Caco-2 (cell line): ENCODE measurements around the gene CBS. TPM values are rescaled to one million over a fixed set of nuclear protein-coding genes. Genes with fewer than 3 reads are reported as not detected.

Experiments used
- BruUV-seq: library from RNA; stranded (reverse); fragments of 400-500 nt; replicated peaks from 2 replicates; lab custom pipeline; 2021; lab: Mats Ljungman, UMichigan
- CTCF ChIA-PET: fragments of 300-600 bp; sonication (Branson Sonifier 250); formaldehyde crosslinking; loops from one replicate; lab custom pipeline; 2022; ENCODE audit warnings: antibody characterized with exemption; lab: Charles Lee
- POLR2A ChIA-PET: fragments of 300-600 bp; sonication (Branson Sonifier 250); formaldehyde crosslinking; loops from one replicate; lab custom pipeline; 2022; ENCODE audit warnings: antibody characterized with exemption; lab: Charles Lee
- DNase-seq, 2 experiments: peaks; one replicate each; pipeline versions ENCODE4 v3.0.0 to v3.0.0-alpha.2; 2020 to 2022
- H3K27me3 ChIP-seq: replicated peaks from 2 replicates; pipeline ENCODE4 v1.6.0; 2011; ENCODE audit warnings: low read length; ENCODE audit not compliant: control insufficient read depth, insufficient read depth
- H3K36me3 ChIP-seq: 2 replicates; pipeline ENCODE4 v1.5.1; 2011; ENCODE audit warnings: low read length; ENCODE audit not compliant: control insufficient read depth, insufficient read depth
- H3K4me1 ChIP-seq: fragments of 250-450 bp; sonication (Bioruptor Pico); 2 replicates; pipeline ENCODE4 v1.5.1; 2020; ENCODE audit warnings: mild to moderate bottlenecking
- H3K4me3 ChIP-seq: 2 replicates; pipeline ENCODE4 v1.5.1; 2011; ENCODE audit warnings: low read depth, mild to moderate bottlenecking, control low read depth, low read length
- H3K9me3 ChIP-seq: fragments of 250-450 bp; sonication (Bioruptor Pico); 2 replicates; pipeline ENCODE4 v1.5.1; 2020; ENCODE audit warnings: mild to moderate bottlenecking, moderate library complexity
- H3K27ac Mint-ChIP-seq: one replicate; pipeline ENCODE4 v1.8.0; 2022; ENCODE audit warnings: mixed read lengths; ENCODE audit not compliant: unreplicated experiment
- H3K27me3 Mint-ChIP-seq: one replicate; pipeline ENCODE4 v1.8.0; 2022; ENCODE audit warnings: mixed read lengths; ENCODE audit not compliant: insufficient read depth, unreplicated experiment
- H3K36me3 Mint-ChIP-seq: one replicate; pipeline ENCODE4 v1.8.0; 2022; ENCODE audit warnings: mild to moderate bottlenecking, mixed read lengths; ENCODE audit not compliant: insufficient read depth, unreplicated experiment
- H3K4me1 Mint-ChIP-seq: one replicate; pipeline ENCODE4 v1.8.0; 2022; ENCODE audit warnings: low read depth, mixed read lengths; ENCODE audit not compliant: unreplicated experiment
- H3K4me3 Mint-ChIP-seq: one replicate; pipeline ENCODE4 v1.8.0; 2022; ENCODE audit warnings: mild to moderate bottlenecking, moderate library complexity, mixed read lengths; ENCODE audit not compliant: unreplicated experiment
- H3K9me3 Mint-ChIP-seq: one replicate; pipeline ENCODE4 v1.8.0; 2022; ENCODE audit warnings: mixed read lengths; ENCODE audit not compliant: unreplicated experiment
- intact Hi-C: fragments of 100-400 bp; cut with micrococcal nuclease; formaldehyde crosslinking; loops from one replicate; pipeline ENCODE4 v1.10.0; 2022; ENCODE audit not compliant: unreplicated experiment
- total RNA-seq: library from RNA; stranded (reverse); gene quantifications from 2 replicates; pipeline ENCODE4 v1.2.3, GENCODE V29; 2022
- TF ChIP-seq, protein P1 (sequence below), 2 experiments: fragments of 200-600 bp in 1 of 2; IDR thresholded peaks; 1 replicate in 1 of 2; 2 replicates in 1 of 2; pipeline versions ENCODE4 v1.5.1 to v1.8.0; 2011 to 2022; ENCODE audit warnings: antibody characterized with exemption in 1 of 2, control low read depth in 1 of 2, inconsistent platforms in 1 of 2, low read depth in 1 of 2, low read length in 1 of 2, mild to moderate bottlenecking in 1 of 2, moderate library complexity in 1 of 2; ENCODE audit not compliant: insufficient read depth in 1 of 2, severe bottlenecking in 1 of 2, unreplicated experiment in 1 of 2

CBS gene
- total RNA-seq, 1 experiment from 2014 or later, result 202 TPM

DNA sequence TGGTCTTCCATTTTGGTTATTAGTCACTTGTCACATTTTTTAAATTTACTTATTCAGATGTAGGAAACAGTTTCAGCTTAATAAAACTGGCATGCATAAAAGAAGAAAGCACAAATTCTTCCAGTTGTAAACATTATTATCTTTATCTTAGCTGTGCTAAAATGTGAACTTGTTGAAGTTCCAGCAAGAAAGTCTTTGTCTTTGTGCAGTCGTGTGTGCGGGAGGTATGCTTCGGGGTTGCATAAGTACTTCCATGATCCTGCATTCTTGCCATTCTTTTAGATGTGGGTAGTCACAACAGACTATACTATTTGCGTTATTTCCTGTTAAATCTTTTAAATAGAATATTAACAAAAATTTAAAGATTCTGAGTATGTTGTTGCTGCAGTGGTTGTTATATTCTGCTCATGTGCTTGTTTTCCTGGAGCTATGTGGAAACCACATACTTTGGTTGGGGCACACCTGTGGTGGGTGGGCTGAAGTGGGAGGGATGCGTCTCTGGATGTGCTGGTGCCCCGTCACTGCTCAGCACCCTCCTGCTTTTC is 49.9 kb downstream of the CBS start:
- TF ChIP-seq, protein P1, sequence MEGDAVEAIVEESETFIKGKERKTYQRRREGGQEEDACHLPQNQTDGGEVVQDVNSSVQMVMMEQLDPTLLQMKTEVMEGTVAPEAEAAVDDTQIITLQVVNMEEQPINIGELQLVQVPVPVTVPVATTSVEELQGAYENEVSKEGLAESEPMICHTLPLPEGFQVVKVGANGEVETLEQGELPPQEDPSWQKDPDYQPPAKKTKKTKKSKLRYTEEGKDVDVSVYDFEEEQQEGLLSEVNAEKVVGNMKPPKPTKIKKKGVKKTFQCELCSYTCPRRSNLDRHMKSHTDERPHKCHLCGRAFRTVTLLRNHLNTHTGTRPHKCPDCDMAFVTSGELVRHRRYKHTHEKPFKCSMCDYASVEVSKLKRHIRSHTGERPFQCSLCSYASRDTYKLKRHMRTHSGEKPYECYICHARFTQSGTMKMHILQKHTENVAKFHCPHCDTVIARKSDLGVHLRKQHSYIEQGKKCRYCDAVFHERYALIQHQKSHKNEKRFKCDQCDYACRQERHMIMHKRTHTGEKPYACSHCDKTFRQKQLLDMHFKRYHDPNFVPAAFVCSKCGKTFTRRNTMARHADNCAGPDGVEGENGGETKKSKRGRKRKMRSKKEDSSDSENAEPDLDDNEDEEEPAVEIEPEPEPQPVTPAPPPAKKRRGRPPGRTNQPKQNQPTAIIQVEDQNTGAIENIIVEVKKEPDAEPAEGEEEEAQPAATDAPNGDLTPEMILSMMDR (IDR thresholded peaks at IDR 0.05; ENCODE audit: insufficient read depth in 1 of 2, low read depth in 1 of 2, low read length in 1 of 2, severe bottlenecking in 1 of 2, unreplicated experiment in 1 of 2), result no peak
- H3K4me1 Mint-ChIP-seq, result no peaks in the 10 kb centered on the region
- POLR2A ChIA-PET, result no interaction called here

GRCh38 chr21:43024439-43025136 is 51.0 kb downstream of the CBS start:
- Histone ChIP-seq H3K4me3 (no peak overlapping the region), H3K27me3 (no peaks in the 10 kb centered on the region), H3K4me1 (peaks cover 10% of the 10 kb centered on the region; the same call in 1 of the 2 replicates), H3K9me3 (no peaks in the 10 kb centered on the region), H3K36me3 (no peaks in the 10 kb centered on the region)
- Mint-ChIP-seq H3K27ac (no peak overlapping the region), H3K4me1 (no peaks in the 10 kb centered on the region), H3K9me3 (no peaks in the 10 kb centered on the region), H3K4me3 (no peak overlapping the region), H3K36me3 (peaks cover 10% of the 10 kb centered on the region), H3K27me3 (no peaks in the 10 kb centered on the region)
- DNase-seq, result no peak
- intact Hi-C loops, result no loop called here
- POLR2A ChIA-PET, result no interaction called here
- CTCF ChIA-PET, result no interaction called here
- BruUV-seq, result no TSS peak
- TF ChIP-seq, protein P1 (IDR thresholded peaks at IDR 0.05; ENCODE audit: insufficient read depth in 1 of 2, low read depth in 1 of 2, low read length in 1 of 2, severe bottlenecking in 1 of 2, unreplicated experiment in 1 of 2), result no peak

More for the DNA sequence above, 49.9 kb downstream of the CBS start:
- no TSS peak for BruUV-seq
- H3K27ac Mint-ChIP-seq, result peak overlapping the region; percentile 55
- H3K27me3 Mint-ChIP-seq, result no peaks in the 10 kb centered on the region
- intact Hi-C loops, result no loop called here
- Histone ChIP-seq H3K4me3 (no peak overlapping the region), H3K4me1 (peaks cover 10% of the 10 kb centered on the region; the same call in 1 of the 2 replicates), H3K9me3 (no peaks in the 10 kb centered on the region), H3K36me3 (no peaks in the 10 kb centered on the region), H3K27me3 (no peaks in the 10 kb centered on the region)
- H3K9me3 Mint-ChIP-seq, result no peaks in the 10 kb centered on the region
- H3K4me3 Mint-ChIP-seq, result no peak overlapping the region
- DNase-seq, result no peak
- peaks cover under 1% of the 10 kb centered on the region for H3K36me3 Mint-ChIP-seq
- CTCF ChIA-PET, result no interaction called here

- POLR2A ChIA-PET, result no interaction called here
- CTCF ChIA-PET, result no interaction called here
- peaks cover 10% of the 10 kb centered on the region; the same call in 1 of the 2 replicates for H3K4me1 ChIP-seq
- no peak for DNase-seq
- no peaks in the 10 kb centered on the region for H3K4me1 Mint-ChIP-seq
- H3K4me3 ChIP-seq, result no peak overlapping the region
- H3K9me3 Mint-ChIP-seq, result no peaks in the 10 kb centered on the region
- H3K9me3 ChIP-seq, result no peaks in the 10 kb centered on the region
- no peaks in the 10 kb centered on the region for H3K27me3 Mint-ChIP-seq
- TF ChIP-seq, protein P1 (IDR thresholded peaks at IDR 0.05; ENCODE audit: insufficient read depth in 1 of 2, low read depth in 1 of 2, low read length in 1 of 2, severe bottlenecking in 1 of 2, unreplicated experiment in 1 of 2), result no peak
- intact Hi-C loops, result no loop called here
- H3K27me3 ChIP-seq, result no peaks in the 10 kb centered on the region
- H3K4me3 Mint-ChIP-seq, result no peak overlapping the region
- H3K36me3 Mint-ChIP-seq, result peaks cover 10% of the 10 kb centered on the region
- no TSS peak for BruUV-seq
- H3K27ac Mint-ChIP-seq, result no peak overlapping the region
- H3K36me3 ChIP-seq, result no peaks in the 10 kb centered on the region
These were observed 52.5 kb downstream of the CBS start for GRCh38 chr21:43023175-43023574.
